ENCODE measurements around the gene CACUL1.

Gene CACUL1

DNA sequence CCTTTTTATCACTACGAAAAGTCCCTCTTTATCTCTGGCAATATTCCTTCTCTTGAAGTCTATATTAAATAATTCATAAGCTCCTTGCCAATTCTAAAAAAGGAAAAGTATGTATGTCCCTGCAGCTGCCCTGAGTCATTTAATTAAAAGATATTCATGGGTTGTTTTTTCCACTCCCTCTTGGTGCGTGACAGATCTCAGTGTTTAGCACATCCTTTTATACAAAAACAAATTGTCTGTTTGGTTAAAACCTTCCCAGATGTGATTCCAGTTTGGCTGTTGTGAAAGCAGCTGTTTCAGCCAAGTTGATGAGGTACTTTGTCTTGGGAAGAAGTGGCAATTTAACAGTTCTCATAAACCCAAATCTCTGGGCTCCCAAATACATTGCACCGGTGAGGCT is 125.6 kb downstream of the CACUL1 start:
- TF ChIP-seq, protein P1, sequence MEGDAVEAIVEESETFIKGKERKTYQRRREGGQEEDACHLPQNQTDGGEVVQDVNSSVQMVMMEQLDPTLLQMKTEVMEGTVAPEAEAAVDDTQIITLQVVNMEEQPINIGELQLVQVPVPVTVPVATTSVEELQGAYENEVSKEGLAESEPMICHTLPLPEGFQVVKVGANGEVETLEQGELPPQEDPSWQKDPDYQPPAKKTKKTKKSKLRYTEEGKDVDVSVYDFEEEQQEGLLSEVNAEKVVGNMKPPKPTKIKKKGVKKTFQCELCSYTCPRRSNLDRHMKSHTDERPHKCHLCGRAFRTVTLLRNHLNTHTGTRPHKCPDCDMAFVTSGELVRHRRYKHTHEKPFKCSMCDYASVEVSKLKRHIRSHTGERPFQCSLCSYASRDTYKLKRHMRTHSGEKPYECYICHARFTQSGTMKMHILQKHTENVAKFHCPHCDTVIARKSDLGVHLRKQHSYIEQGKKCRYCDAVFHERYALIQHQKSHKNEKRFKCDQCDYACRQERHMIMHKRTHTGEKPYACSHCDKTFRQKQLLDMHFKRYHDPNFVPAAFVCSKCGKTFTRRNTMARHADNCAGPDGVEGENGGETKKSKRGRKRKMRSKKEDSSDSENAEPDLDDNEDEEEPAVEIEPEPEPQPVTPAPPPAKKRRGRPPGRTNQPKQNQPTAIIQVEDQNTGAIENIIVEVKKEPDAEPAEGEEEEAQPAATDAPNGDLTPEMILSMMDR (IDR thresholded peaks at IDR 0.05; ENCODE audit: insufficient read depth, low read length, missing control alignments) = no peak
- ChIA-PET POLR2A (no interaction called here), CTCF (interaction anchor here (1.2 to 2.1 kb wide), 2 partner anchors 91 to 92 kb away, joined by 3 to 4 read pairs; no protein-coding TSS in a partner anchor)
- DNase-seq (ENCODE audit: low read depth, low spot score) = no peak
- no peak overlapping the region for H3K4me3 ChIP-seq (ENCODE audit: low read depth, low read length)

- ChIA-PET CTCF (interaction anchor here (0.7 to 2.1 kb wide), 2 partner anchors 92 to 258 kb away, joined by 3 to 4 read pairs; no protein-coding TSS in a partner anchor), POLR2A (no interaction called here)
- TF ChIP-seq, protein P1 (IDR thresholded peaks at IDR 0.05; ENCODE audit: insufficient read depth, low read length, missing control alignments) = no peak
- H3K4me3 ChIP-seq (ENCODE audit: low read depth, low read length) = no peak overlapping the region
- no peak for DNase-seq (ENCODE audit: low read depth, low spot score)
These were observed 126.4 kb downstream of the CACUL1 start for GRCh38 chr10:118628397-118628796.

DNA sequence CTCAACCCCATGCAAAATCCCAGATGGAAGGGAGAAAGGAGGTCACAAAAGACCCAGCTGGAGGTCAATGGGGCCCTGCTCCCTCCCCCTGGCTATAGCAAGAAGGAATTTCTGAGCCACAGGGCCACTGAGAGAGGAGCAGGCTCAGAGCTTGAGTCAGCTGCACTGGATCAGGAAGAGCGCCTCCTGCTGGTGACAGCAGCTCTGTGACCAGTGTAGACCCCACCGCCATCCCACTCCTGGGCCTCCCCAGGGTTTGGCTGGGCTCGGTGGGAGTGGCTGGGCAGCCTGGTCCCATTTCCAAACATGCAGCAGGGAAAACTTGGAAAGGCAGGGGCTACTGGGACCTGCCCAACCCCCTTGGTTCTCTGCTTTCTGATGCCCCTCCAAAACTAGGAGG is 127.8 kb downstream of the CACUL1 start:
- no peak for DNase-seq (ENCODE audit: low read depth, low spot score)
- ChIA-PET POLR2A (no interaction called here), CTCF (no interaction called here)
- no peak overlapping the region for H3K4me3 ChIP-seq (ENCODE audit: low read depth, low read length)
- TF ChIP-seq, protein P1 (IDR thresholded peaks at IDR 0.05; ENCODE audit: insufficient read depth, low read length, missing control alignments) = no peak

All from AG04449 (cell line).